ENCODE results near the gene EFNA1. TPM values are rescaled to one million over a fixed set of nuclear protein-coding genes. Genes with fewer than 3 reads are reported as not detected.

EFNA1 gene
- total RNA-seq (2021) (6.0 to 7.3 TPM (median 6.5 TPM) in 3 replicates), Bru-seq, nascent RNA (percentile 51 among the genes with signal in this experiment)
- long read RNA-seq, experiment 1, transcript EFNA1-202 (5 exons, 1,926 nt): major isoform, 19 of 22 reads
- long read RNA-seq, experiment 1, partial matches to known transcripts: 0 of 22 reads
- long read RNA-seq, experiment 1, other reads (novel, unspliced or antisense): 2 of 22 reads
- long read RNA-seq, experiment 2, transcript EFNA1-202 (5 exons, 1,926 nt): major isoform, 5 of 8 reads
- long read RNA-seq, experiment 2, partial matches to known transcripts: 1 of 8 reads
- long read RNA-seq, experiment 2, other reads (novel, unspliced or antisense): 1 of 8 reads
- long read RNA-seq, experiment 3, transcript EFNA1-201 (4 exons, 1,444 nt): major isoform, 6 of 9 reads
- long read RNA-seq, experiment 3, partial matches to known transcripts: 0 of 9 reads
- long read RNA-seq, experiment 3, other reads (novel, unspliced or antisense): 1 of 9 reads

GRCh38 chr1:155127105-155127966 is at the start of gene EFNA1:
Gene EFNA1, plus strand, starts transcription at chr1:155127876. Its CDS starts 102 bp downstream, at chr1:155127978.
- Mint-ChIP-seq H3K27ac (no peak within 1 kb of the TSS; the same call in 1 of the 2 replicates), H3K9me3 (no peaks in the 10 kb centered on the region), H3K36me3 (peaks cover 9% of the 10 kb centered on the region), H3K4me3 (peak within 1 kb of the TSS; percentile 90), H3K27me3 (ENCODE audit: low read depth) (peaks cover 55% of the 10 kb centered on the region), H3K4me1 (peaks cover 55% of the 10 kb centered on the region)
- ChIA-PET CTCF (interaction anchor here (1.0 to 12.9 kb wide), 5 partner anchors 37 to 64 kb away, joined by 3 to 164 read pairs (median 40); partner anchors contain the start of genes EFNA4, KRTCAP2 and TRIM46), POLR2A (interaction anchor here (1.0 kb wide), 1 partner anchor 29 kb away, joined by 5 read pairs; no protein-coding TSS in a partner anchor)
- peak; percentile 24 for ATAC-seq
- TF ChIP-seq, protein P1, sequence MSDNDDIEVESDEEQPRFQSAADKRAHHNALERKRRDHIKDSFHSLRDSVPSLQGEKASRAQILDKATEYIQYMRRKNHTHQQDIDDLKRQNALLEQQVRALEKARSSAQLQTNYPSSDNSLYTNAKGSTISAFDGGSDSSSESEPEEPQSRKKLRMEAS (CRISPR knock-in tag; IDR thresholded peaks at IDR 0.05): peak; percentile 53; the same call in 1 of the 2 replicates
- TF ChIP-seq GABPB1 (CRISPR knock-in tag; IDR thresholded peaks at IDR 0.05) (peak; percentile 79), EMX1 (CRISPR knock-in tag; IDR thresholded peaks at IDR 0.05) (no peak), FOXP4 (CRISPR knock-in tag; IDR thresholded peaks at IDR 0.05) (peak; percentile 27; the same call in 1 of the 2 replicates), FOXK1 (CRISPR knock-in tag; IDR thresholded peaks at IDR 0.05) (peak; percentile 58; the same call in 1 of the 2 replicates), NFYB (CRISPR knock-in tag; conservative IDR thresholded peaks at IDR 0.05; ENCODE audit: low read depth) (no peak)
- DNase-seq (ENCODE audit: low spot score): peak; percentile 61

GRCh38 chr1:155078469-155079209 is 49.0 kb upstream of the EFNA1 start, which contains the start of gene EFNA3:
Gene EFNA3, plus strand, starts transcription at chr1:155078837. Its CDS starts 105 bp downstream, at chr1:155078942.
- H3K36me3 Mint-ChIP-seq: no peaks in the 10 kb centered on the region
- POLR2A ChIA-PET: interaction anchor here (0.6 to 1.6 kb wide), 4 partner anchors 17 to 108 kb away, joined by 3 to 5 read pairs (median 3); partner anchors contain the start of gene SHC1
- DNase-seq (ENCODE audit: low spot score) (peak; percentile 84), ATAC-seq (peak; percentile 38)
- CTCF ChIA-PET: interaction anchor here (0.6 to 7.7 kb wide), 14 partner anchors 13 to 114 kb away, joined by 3 to 109 read pairs (median 7); partner anchors contain the start of genes ADAM15, EFNA4, KRTCAP2 and TRIM46
- peak within 1 kb of the TSS; percentile 76 for H3K4me3 Mint-ChIP-seq
- H3K27me3 Mint-ChIP-seq (ENCODE audit: low read depth): peaks cover 84% of the 10 kb centered on the region
- TF ChIP-seq, protein P2, sequence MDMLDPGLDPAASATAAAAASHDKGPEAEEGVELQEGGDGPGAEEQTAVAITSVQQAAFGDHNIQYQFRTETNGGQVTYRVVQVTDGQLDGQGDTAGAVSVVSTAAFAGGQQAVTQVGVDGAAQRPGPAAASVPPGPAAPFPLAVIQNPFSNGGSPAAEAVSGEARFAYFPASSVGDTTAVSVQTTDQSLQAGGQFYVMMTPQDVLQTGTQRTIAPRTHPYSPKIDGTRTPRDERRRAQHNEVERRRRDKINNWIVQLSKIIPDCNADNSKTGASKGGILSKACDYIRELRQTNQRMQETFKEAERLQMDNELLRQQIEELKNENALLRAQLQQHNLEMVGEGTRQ (CRISPR knock-in tag; IDR thresholded peaks at IDR 0.05): peak; percentile 33; the same call in 1 of the 2 replicates
- TF ChIP-seq IRF1 (CRISPR knock-in tag; IDR thresholded peaks at IDR 0.05) (no peak), ZNF423 (CRISPR knock-in tag; IDR thresholded peaks at IDR 0.05) (no peak), PRRX2 (CRISPR knock-in tag; IDR thresholded peaks at IDR 0.05) (no peak), ZNF121 (CRISPR knock-in tag; IDR thresholded peaks at IDR 0.05) (no peak), HMGA2 (CRISPR knock-in tag; IDR thresholded peaks at IDR 0.05) (no peak), GABPB1 (CRISPR knock-in tag; IDR thresholded peaks at IDR 0.05) (no peak), CDX4 (CRISPR knock-in tag; IDR thresholded peaks at IDR 0.05; ENCODE audit: borderline replicate concordance) (no peak), SP1 (CRISPR knock-in tag; conservative IDR thresholded peaks at IDR 0.05) (peak; percentile 75; the same call in 1 of the 2 replicates), ZNF263 (CRISPR knock-in tag; IDR thresholded peaks at IDR 0.05; ENCODE audit: low read depth) (no peak), ZNF232 (CRISPR knock-in tag; IDR thresholded peaks at IDR 0.05) (0 out of 2 replicates have a peak, but pooled peaks have one; percentile 12)
- no peak within 1 kb of the TSS for H3K27ac Mint-ChIP-seq
- H3K9me3 Mint-ChIP-seq: no peaks in the 10 kb centered on the region
- H3K4me1 Mint-ChIP-seq: peaks cover 25% of the 10 kb centered on the region

All from WTC11 (cell line).